ENCODE measurements around the gene RNU1-1.
"Not testable (repeated sequence)": the region's sequence is repeated elsewhere in the genome, so short reads cannot be mapped to it uniquely, and the experiment has no call there.

GRCh38 chr1:16486316-16486715, 27.8 kb downstream of the RNU1-1 start:
- not testable (repeated sequence) for TF ChIP-seq CTCF (IDR thresholded peaks at IDR 0.05); IRF2 (CRISPR knock-in tag; IDR thresholded peaks at IDR 0.05; ENCODE audit: borderline replicate concordance, low read depth)

All from WTC11 (cell line).